Naive thymus-derived CD8-positive, alpha-beta T cell (primary cell): ENCODE measurements around the gene TSHZ2. TPM values are rescaled to one million over a fixed set of nuclear protein-coding genes. Genes with fewer than 3 reads are reported as not detected.
"Not testable (repeated sequence)": the region's sequence is repeated elsewhere in the genome, so short reads cannot be mapped to it uniquely, and the experiment has no call there.

Experiments
- ATAC-seq, 2 donors: fragments of 150-1000 bp; cut with Tn5 transposase in 1 of 2; sonication (Bioruptor Pico), chemical (Tn5 transposase) in 1 of 2; 1 replicate in 1 of 2; 2 replicates in 1 of 2; pipeline ENCODE4 v1.10.0; 2021; ENCODE audit warnings: mild to moderate bottlenecking in 2 of 2, moderate library complexity in 2 of 2
- POLR2A ChIA-PET: fragments of 350-600 bp; sonication (Branson Sonifier 250); formaldehyde crosslinking; loops from one replicate; lab custom pipeline; 2021; ENCODE audit warnings: antibody characterized with exemption; lab: Charles Lee
- DNase-seq, 10 donors: peaks; one replicate each; pipeline versions ENCODE4 v3.0.0 to v3.0.0-alpha.2; 2020 to 2022
- H3K27ac Mint-ChIP-seq, 10 donors: one replicate each; pipeline ENCODE4 v1.8.0; 2020 to 2022; ENCODE audit warnings: mild to moderate bottlenecking in 10 of 10, mixed read lengths in 10 of 10, moderate library complexity in 4 of 10, inconsistent platforms in 1 of 10
- H3K27me3 Mint-ChIP-seq, 5 donors: one replicate each; pipeline ENCODE4 v1.8.0; 2021 to 2022; ENCODE audit warnings: mixed read lengths in 5 of 5
- H3K36me3 Mint-ChIP-seq, 3 donors: one replicate each; pipeline ENCODE4 v1.8.0; 2020 to 2022; ENCODE audit warnings: mixed read lengths in 3 of 3, mild to moderate bottlenecking in 2 of 3, inconsistent platforms in 1 of 3
- H3K4me1 Mint-ChIP-seq, 4 donors: one replicate each; pipeline ENCODE4 v1.8.0; 2021 to 2022; ENCODE audit warnings: mixed read lengths in 4 of 4
- H3K4me3 Mint-ChIP-seq, 10 donors: one replicate each; pipeline ENCODE4 v1.8.0; 2020 to 2022; ENCODE audit warnings: mild to moderate bottlenecking in 10 of 10, mixed read lengths in 10 of 10, moderate library complexity in 6 of 10, inconsistent platforms in 1 of 10
- H3K9me3 Mint-ChIP-seq, 9 donors: one replicate each; pipeline ENCODE4 v1.8.0; 2020 to 2022; ENCODE audit warnings: mixed read lengths in 9 of 9, mild to moderate bottlenecking in 3 of 9, inconsistent platforms in 1 of 9, moderate library complexity in 1 of 9
- polyA plus RNA-seq, 3 donors: library from polyadenylated mRNA; unstranded; fragments of 300-500 nt; fragmentation: Illumina TruSeq; gene quantifications; one replicate each; pipeline ENCODE4 v1.2.3, GENCODE V29; 2021
- total RNA-seq, 8 experiments: library from RNA in 2 of 8; stranded (reverse) in 2 of 8; gene quantifications; one replicate each; pipeline ENCODE4 v1.2.3 and lab custom pipeline; 2021 to 2026

Gene TSHZ2
- total and polyA plus RNA-seq, 5 experiments from 2014 or later: 0.42 to 10.0 (median 5.1) TPM; not detected in 1

GRCh38 chr20:52965819-52966218, 6.3 kb upstream of the TSHZ2 start:
- POLR2A ChIA-PET: no interaction called here
- ATAC-seq (no peak), DNase-seq (no peak)
- Mint-ChIP-seq H3K4me1 (peaks cover 0 to 5% (median 0%) of the 10 kb centered on the region in 4 donors), H3K27me3 (peaks cover 7 to 40% (median 18%) of the 10 kb centered on the region in 5 donors), H3K27ac (no peak overlapping the region), H3K4me3 (no peak overlapping the region), H3K9me3 (peaks cover 0 to 2% (median 0%) of the 10 kb centered on the region in 9 donors), H3K36me3 (no peaks in the 10 kb centered on the region)

GRCh38 chr20:52966543-52966942, 5.6 kb upstream of the TSHZ2 start:
- POLR2A ChIA-PET: not testable (repeated sequence)

GRCh38 chr20:52971498-52972189, 514 bp upstream of the TSHZ2 start:
- ATAC-seq: no peak
- H3K36me3 Mint-ChIP-seq: no peaks in the 10 kb centered on the region
- no peaks in the 10 kb centered on the region for H3K9me3 Mint-ChIP-seq
- peak in 1 of 10 donors; percentile 8 for DNase-seq
- peaks cover 17 to 36% (median 22%) of the 10 kb centered on the region in 4 donors for H3K4me1 Mint-ChIP-seq
- H3K27me3 Mint-ChIP-seq: peaks cover 9 to 39% (median 30%) of the 10 kb centered on the region in 5 donors
- H3K4me3 Mint-ChIP-seq: peak overlapping the region; percentile 58 to 92 (median 72)
- H3K27ac Mint-ChIP-seq: peak overlapping the region in 7 of 10 donors; percentile 35 to 94 (median 63)
- POLR2A ChIA-PET: interaction anchor here (0.7 to 2.1 kb wide), 3 partner anchors 30 to 612 kb away, joined by 3 to 21 read pairs (median 4); no protein-coding TSS in a partner anchor

More at GRCh38 chr20:52966543-52966942, 5.6 kb upstream of the TSHZ2 start:
- not testable (repeated sequence) for H3K4me3 Mint-ChIP-seq, H3K9me3 Mint-ChIP-seq, ATAC-seq, H3K36me3 Mint-ChIP-seq, DNase-seq, H3K27ac Mint-ChIP-seq, H3K4me1 Mint-ChIP-seq
- peaks cover 12 to 47% (median 26%) of the 10 kb centered on the region in 5 donors for H3K27me3 Mint-ChIP-seq

- H3K4me1 Mint-ChIP-seq: peaks cover 14 to 44% (median 27%) of the 10 kb centered on the region in 4 donors
- DNase-seq (peak in 5 of 10 donors; percentile 12 to 36 (median 28)), ATAC-seq (peak; percentile 64 to 69)
- POLR2A ChIA-PET: interaction anchor here (0.6 to 4.5 kb wide), 3 partner anchors 23 to 106 kb away, joined by 3 to 28 read pairs (median 3); no protein-coding TSS in a partner anchor
- no peaks in the 10 kb centered on the region for H3K9me3 Mint-ChIP-seq
- peak overlapping the region; percentile 76 to 99 (median 92) for H3K4me3 Mint-ChIP-seq
- peaks cover 11 to 50% (median 29%) of the 10 kb centered on the region in 5 donors for H3K27me3 Mint-ChIP-seq
- no peaks in the 10 kb centered on the region for H3K36me3 Mint-ChIP-seq
- H3K27ac Mint-ChIP-seq: peak overlapping the region in 9 of 10 donors; percentile 67 to 95 (median 88)
Observed at GRCh38 chr20:52972965-52973819, 1.0 kb downstream of the TSHZ2 start.

GRCh38 chr20:52974179-52974594, 2.0 kb downstream of the TSHZ2 start:
- peak overlapping the region in 6 of 10 donors; percentile 19 to 95 (median 86) for H3K27ac Mint-ChIP-seq
- POLR2A ChIA-PET: interaction anchor here (0.5 to 4.5 kb wide), 4 partner anchors 10 to 234 kb away, joined by 3 to 28 read pairs (median 4); no protein-coding TSS in a partner anchor
- DNase-seq (peak in 1 of 10 donors; percentile 21), ATAC-seq (peak in 1 of 2 donors; percentile 22)
- H3K27me3 Mint-ChIP-seq: peaks cover 11 to 50% (median 29%) of the 10 kb centered on the region in 5 donors
- H3K4me1 Mint-ChIP-seq: peaks cover 14 to 44% (median 30%) of the 10 kb centered on the region in 4 donors
- no peaks in the 10 kb centered on the region for H3K9me3 Mint-ChIP-seq
- no peaks in the 10 kb centered on the region for H3K36me3 Mint-ChIP-seq
- H3K4me3 Mint-ChIP-seq: peak overlapping the region in 9 of 10 donors; percentile 21 to 99 (median 92)

- H3K36me3 Mint-ChIP-seq: no peaks in the 10 kb centered on the region
- POLR2A ChIA-PET: interaction anchor here (2.4 to 4.5 kb wide), 2 partner anchors 9 to 25 kb away, joined by 6 to 28 read pairs; no protein-coding TSS in a partner anchor
- H3K4me1 Mint-ChIP-seq: peaks cover 14 to 44% (median 33%) of the 10 kb centered on the region in 4 donors
- no peaks in the 10 kb centered on the region for H3K9me3 Mint-ChIP-seq
- DNase-seq (no peak), ATAC-seq (no peak)
- H3K27ac Mint-ChIP-seq: peak overlapping the region in 5 of 10 donors; percentile 0 to 95 (median 65)
- H3K27me3 Mint-ChIP-seq: peaks cover 11 to 50% (median 25%) of the 10 kb centered on the region in 5 donors
- peak overlapping the region in 5 of 10 donors; percentile 7 to 96 (median 25) for H3K4me3 Mint-ChIP-seq
Observed at GRCh38 chr20:52975029-52975732, 3.0 kb downstream of the TSHZ2 start.

- no peak for ATAC-seq
- Mint-ChIP-seq H3K9me3 (no peaks in the 10 kb centered on the region), H3K36me3 (no peaks in the 10 kb centered on the region), H3K27me3 (peaks cover 10 to 48% (median 23%) of the 10 kb centered on the region in 5 donors), H3K27ac (peak overlapping the region in 4 of 10 donors; percentile 0 to 91 (median 44)), H3K4me1 (peaks cover 14 to 43% (median 33%) of the 10 kb centered on the region in 4 donors), H3K4me3 (peak overlapping the region in 3 of 10 donors; percentile 0 to 25 (median 5))
- POLR2A ChIA-PET: interaction anchor here (2.4 to 4.5 kb wide), 2 partner anchors 8 to 25 kb away, joined by 6 to 28 read pairs; no protein-coding TSS in a partner anchor
- no peak for DNase-seq
Observed at GRCh38 chr20:52975803-52976531, 3.8 kb downstream of the TSHZ2 start.

- no peak for ATAC-seq
- peaks cover 3 to 22% (median 19%) of the 10 kb centered on the region in 4 donors for H3K4me1 Mint-ChIP-seq
- H3K36me3 Mint-ChIP-seq: no peaks in the 10 kb centered on the region
- peak overlapping the region in 1 of 10 donors; percentile 16 for H3K27ac Mint-ChIP-seq
- peaks cover 5 to 34% (median 14%) of the 10 kb centered on the region in 5 donors for H3K27me3 Mint-ChIP-seq
- no peak for DNase-seq
- POLR2A ChIA-PET: no interaction called here
- H3K9me3 Mint-ChIP-seq: no peaks in the 10 kb centered on the region
- H3K4me3 Mint-ChIP-seq: no peak overlapping the region
Observed at GRCh38 chr20:52978851-52979250, 6.7 kb downstream of the TSHZ2 start.

GRCh38 chr20:52981051-52981450, 8.9 kb downstream of the TSHZ2 start:
- no peak for DNase-seq
- H3K27ac Mint-ChIP-seq: no peak overlapping the region
- no peaks in the 10 kb centered on the region for H3K36me3 Mint-ChIP-seq
- ATAC-seq: no peak
- POLR2A ChIA-PET: no interaction called here
- H3K27me3 Mint-ChIP-seq: peaks cover 5 to 33% (median 19%) of the 10 kb centered on the region in 5 donors
- H3K9me3 Mint-ChIP-seq: no peaks in the 10 kb centered on the region
- no peak overlapping the region for H3K4me3 Mint-ChIP-seq
- H3K4me1 Mint-ChIP-seq: peaks cover 7 to 21% (median 20%) of the 10 kb centered on the region in 4 donors

GRCh38 chr20:52983726-52984450, 11.7 kb downstream of the TSHZ2 start:
- peaks cover 3 to 22% (median 18%) of the 10 kb centered on the region in 5 donors for H3K27me3 Mint-ChIP-seq
- peak in 2 of 10 donors; percentile 12 to 20 for DNase-seq
- H3K9me3 Mint-ChIP-seq: no peaks in the 10 kb centered on the region
- peak; percentile 53 to 59 for ATAC-seq
- peak overlapping the region; percentile 36 to 83 (median 65) for H3K4me3 Mint-ChIP-seq
- H3K4me1 Mint-ChIP-seq: peaks cover 7 to 14% (median 13%) of the 10 kb centered on the region in 4 donors
- POLR2A ChIA-PET: interaction anchor here (1.2 to 1.5 kb wide), 3 partner anchors 9 to 18 kb away, joined by 3 to 6 read pairs (median 5); no protein-coding TSS in a partner anchor
- peak overlapping the region in 9 of 10 donors; percentile 5 to 87 (median 70) for H3K27ac Mint-ChIP-seq
- no peaks in the 10 kb centered on the region for H3K36me3 Mint-ChIP-seq
